Common myeloid progenitor, CD34-positive (primary cell): ENCODE data around the gene IQGAP3. TPM values are rescaled to one million over a fixed set of nuclear protein-coding genes. Genes with fewer than 3 reads are reported as not detected.

ENCODE experiments used
- CTCF ChIA-PET: fragments of 350-600 bp; sonication (Branson Sonifier 250); formaldehyde crosslinking; loops from one replicate; lab custom pipeline; 2021; ENCODE audit warnings: antibody characterized with exemption; lab: Charles Lee
- POLR2A ChIA-PET: fragments of 350-600 bp; sonication (Branson Sonifier 250); formaldehyde crosslinking; loops from one replicate; lab custom pipeline; 2021; ENCODE audit warnings: antibody characterized with exemption; lab: Charles Lee
- DNase-seq, 3 donors: peaks; one replicate each; pipeline versions ENCODE4 v3.0.0 to v3.0.0-alpha.2; 2013
- H3K27ac ChIP-seq, 2 experiments: 1 replicate in 1 of 2; 2 replicates in 1 of 2; pipeline ENCODE4 v1.7.0; 2013; ENCODE audit warnings: inconsistent platforms in 2 of 2, low read length in 2 of 2, mild to moderate bottlenecking in 2 of 2, low read depth in 1 of 2, moderate library complexity in 1 of 2; ENCODE audit not compliant: severe bottlenecking in 2 of 2, insufficient read depth in 1 of 2, poor library complexity in 1 of 2
- H3K27me3 ChIP-seq, 5 experiments: replicated peaks in 2 of 5; 1 replicate in 3 of 5; 2 replicates in 2 of 5; pipeline versions ENCODE4 v1.6.1 to v1.7.0; 2013; ENCODE audit warnings: low read length in 4 of 5, mild to moderate bottlenecking in 2 of 5, moderate library complexity in 2 of 5, inconsistent platforms in 1 of 5; ENCODE audit not compliant: insufficient read depth in 5 of 5, control insufficient read depth in 4 of 5
- H3K36me3 ChIP-seq, 4 experiments: 1 replicate in 2 of 4; 2 replicates in 2 of 4; pipeline versions ENCODE4 v1.6.1 to v1.7.0; 2013; ENCODE audit warnings: low read length in 3 of 4, control low read depth in 1 of 4, mild to moderate bottlenecking in 1 of 4; ENCODE audit not compliant: control insufficient read depth in 4 of 4, insufficient read depth in 4 of 4
- H3K4me1 ChIP-seq, 4 experiments: 1 replicate in 3 of 4; 2 replicates in 1 of 4; pipeline versions ENCODE4 v1.6.1 to v1.7.1; 2013; ENCODE audit warnings: low read length in 3 of 4, mild to moderate bottlenecking in 3 of 4, control low read depth in 1 of 4, inconsistent platforms in 1 of 4, moderate library complexity in 1 of 4; ENCODE audit not compliant: control insufficient read depth in 4 of 4, insufficient read depth in 4 of 4; ENCODE audit errors: control extremely low read depth in 1 of 4
- H3K4me3 ChIP-seq, 7 experiments: 1 replicate in 4 of 7; 2 replicates in 3 of 7; pipeline versions ENCODE4 v1.5.1 to v1.7.0; 2013; ENCODE audit warnings: mild to moderate bottlenecking in 7 of 7, low read length in 6 of 7, moderate library complexity in 6 of 7, inconsistent platforms in 2 of 7, low read depth in 2 of 7, control low read depth in 1 of 7; ENCODE audit not compliant: insufficient read depth in 4 of 7, control insufficient read depth in 1 of 7; ENCODE audit errors: extremely low read depth in 1 of 7
- H3K9me3 ChIP-seq, 5 experiments: 1 replicate in 4 of 5; 2 replicates in 1 of 5; pipeline versions ENCODE4 v1.6.1 to v1.7.1; 2013; ENCODE audit warnings: low read length in 4 of 5, mild to moderate bottlenecking in 2 of 5, inconsistent platforms in 1 of 5, low read depth in 1 of 5, moderate library complexity in 1 of 5; ENCODE audit not compliant: control insufficient read depth in 4 of 5, insufficient read depth in 2 of 5; ENCODE audit errors: control extremely low read depth in 1 of 5
- WGBS: methylation state at CpG from one replicate; pipeline ENCODE4 v1.1.5; 2013; ENCODE audit not compliant: insufficient coverage; 5-methylcytosine and 5-hydroxymethylcytosine counted together
- polyA plus RNA-seq: library from polyadenylated mRNA; unstranded; fragments of 120-200 nt; gene quantifications from one replicate; pipeline ENCODE4 v1.2.1, GENCODE V29; 2013

IQGAP3 gene, protein sequence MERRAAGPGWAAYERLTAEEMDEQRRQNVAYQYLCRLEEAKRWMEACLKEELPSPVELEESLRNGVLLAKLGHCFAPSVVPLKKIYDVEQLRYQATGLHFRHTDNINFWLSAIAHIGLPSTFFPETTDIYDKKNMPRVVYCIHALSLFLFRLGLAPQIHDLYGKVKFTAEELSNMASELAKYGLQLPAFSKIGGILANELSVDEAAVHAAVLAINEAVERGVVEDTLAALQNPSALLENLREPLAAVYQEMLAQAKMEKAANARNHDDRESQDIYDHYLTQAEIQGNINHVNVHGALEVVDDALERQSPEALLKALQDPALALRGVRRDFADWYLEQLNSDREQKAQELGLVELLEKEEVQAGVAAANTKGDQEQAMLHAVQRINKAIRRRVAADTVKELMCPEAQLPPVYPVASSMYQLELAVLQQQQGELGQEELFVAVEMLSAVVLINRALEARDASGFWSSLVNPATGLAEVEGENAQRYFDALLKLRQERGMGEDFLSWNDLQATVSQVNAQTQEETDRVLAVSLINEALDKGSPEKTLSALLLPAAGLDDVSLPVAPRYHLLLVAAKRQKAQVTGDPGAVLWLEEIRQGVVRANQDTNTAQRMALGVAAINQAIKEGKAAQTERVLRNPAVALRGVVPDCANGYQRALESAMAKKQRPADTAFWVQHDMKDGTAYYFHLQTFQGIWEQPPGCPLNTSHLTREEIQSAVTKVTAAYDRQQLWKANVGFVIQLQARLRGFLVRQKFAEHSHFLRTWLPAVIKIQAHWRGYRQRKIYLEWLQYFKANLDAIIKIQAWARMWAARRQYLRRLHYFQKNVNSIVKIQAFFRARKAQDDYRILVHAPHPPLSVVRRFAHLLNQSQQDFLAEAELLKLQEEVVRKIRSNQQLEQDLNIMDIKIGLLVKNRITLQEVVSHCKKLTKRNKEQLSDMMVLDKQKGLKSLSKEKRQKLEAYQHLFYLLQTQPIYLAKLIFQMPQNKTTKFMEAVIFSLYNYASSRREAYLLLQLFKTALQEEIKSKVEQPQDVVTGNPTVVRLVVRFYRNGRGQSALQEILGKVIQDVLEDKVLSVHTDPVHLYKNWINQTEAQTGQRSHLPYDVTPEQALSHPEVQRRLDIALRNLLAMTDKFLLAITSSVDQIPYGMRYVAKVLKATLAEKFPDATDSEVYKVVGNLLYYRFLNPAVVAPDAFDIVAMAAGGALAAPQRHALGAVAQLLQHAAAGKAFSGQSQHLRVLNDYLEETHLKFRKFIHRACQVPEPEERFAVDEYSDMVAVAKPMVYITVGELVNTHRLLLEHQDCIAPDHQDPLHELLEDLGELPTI (N-terminal part only)
- polyA plus RNA-seq, result 0.57 TPM

DNA sequence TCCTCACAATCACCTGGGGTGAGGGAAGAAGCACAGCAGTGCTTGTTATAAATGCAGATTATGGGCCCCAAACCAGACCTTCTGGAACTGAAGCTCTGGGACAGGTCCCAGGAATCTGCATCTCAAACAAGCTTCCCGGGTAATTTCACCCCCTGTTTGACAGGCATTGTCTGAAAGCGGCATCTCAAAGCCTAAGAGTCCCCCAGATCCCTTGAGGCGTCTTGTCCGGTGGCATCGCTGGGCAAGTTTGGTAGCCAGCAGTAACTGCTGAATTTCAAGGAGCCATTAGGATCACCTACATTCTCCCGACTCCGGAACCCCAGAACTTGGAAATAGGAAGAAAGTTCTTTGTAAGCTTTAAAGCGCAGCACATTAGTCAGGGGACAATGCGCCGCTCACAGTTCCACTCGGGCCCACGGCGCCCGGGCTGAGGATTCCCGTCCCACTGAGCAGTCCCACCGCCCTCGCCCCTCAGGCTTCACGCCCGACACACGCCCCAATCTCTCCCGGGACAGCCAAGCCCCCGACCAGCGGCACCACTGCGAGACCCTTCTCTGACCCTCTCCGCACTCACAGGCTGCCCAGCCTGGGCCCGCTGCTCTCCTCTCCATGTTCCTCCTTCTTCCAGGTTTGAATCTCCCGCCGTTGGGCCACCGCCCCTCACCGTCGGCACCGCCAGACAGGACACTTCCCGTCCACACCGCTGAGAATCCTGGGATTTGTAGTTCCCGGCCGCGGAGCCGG is at the start of gene IQGAP3:
TSS of gene IQGAP3 (minus strand) at position 647 of the 744 bp plus-strand sequence. CDS start at position 611, 36 bp downstream.
- peaks cover 11 to 23% (median 22%) of the 10 kb centered on the region in 4 experiments for H3K4me1 ChIP-seq
- no peaks in the 10 kb centered on the region for H3K9me3 ChIP-seq
- 1% methylated on average over 36 of the region's 38 CpGs for WGBS
- ChIA-PET CTCF (interaction anchor here (0.7 to 2.0 kb wide), 8 partner anchors 36 to 137 kb away, joined by 3 to 10 read pairs (median 4); no protein-coding TSS in a partner anchor), POLR2A (interaction anchor here (0.7 to 1.7 kb wide), 2 partner anchors 60 to 720 kb away, joined by 3 to 4 read pairs; no protein-coding TSS in a partner anchor)
- H3K4me3 ChIP-seq, result peak within 1 kb of the TSS; percentile 37 to 88 (median 71)
- peak; percentile 77 to 91 (median 87) for DNase-seq
- H3K36me3 ChIP-seq, result peaks cover 0 to 9% (median under 1%) of the 10 kb centered on the region in 4 experiments
- no peaks in the 10 kb centered on the region for H3K27me3 ChIP-seq
- no peak within 1 kb of the TSS for H3K27ac ChIP-seq

DNA sequence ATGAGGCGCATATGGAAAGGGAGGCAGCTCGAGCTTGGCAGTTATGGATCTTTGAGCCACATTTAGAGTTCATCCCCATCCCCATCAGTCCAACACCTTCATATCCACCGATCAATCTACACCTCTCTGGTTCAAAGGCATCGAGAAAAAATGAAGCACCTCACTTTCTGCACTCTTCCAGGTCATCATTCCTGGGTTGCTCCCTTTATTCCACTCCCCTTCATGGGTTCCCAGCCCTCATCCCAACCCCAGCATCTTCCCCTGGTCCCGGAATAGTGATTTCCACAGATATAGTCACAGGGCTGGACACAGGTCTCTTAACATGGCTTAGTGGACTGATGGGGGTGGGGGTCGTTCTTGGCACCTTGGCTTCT is 47.2 kb upstream of the IQGAP3 start:
- Histone ChIP-seq H3K36me3 (no peaks in the 10 kb centered on the region), H3K4me3 (no peak overlapping the region), H3K27me3 (peaks cover 4 to 55% (median 18%) of the 10 kb centered on the region in 5 experiments), H3K4me1 (peaks cover 0 to 18% (median 9%) of the 10 kb centered on the region in 4 experiments), H3K27ac (no peak overlapping the region), H3K9me3 (no peaks in the 10 kb centered on the region)
- no peak for DNase-seq
- WGBS, result 15% methylated on average over 3 of the region's 6 CpGs
- ChIA-PET CTCF (interaction anchor here (0.6 to 14.0 kb wide), 25 partner anchors 8 to 308 kb away, joined by 3 to 268 read pairs (median 4); partner anchors contain the start of gene GPATCH4), POLR2A (interaction anchor here (0.6 kb wide), 1 partner anchor 152 kb away, joined by 6 read pairs; no protein-coding TSS in a partner anchor)

DNA sequence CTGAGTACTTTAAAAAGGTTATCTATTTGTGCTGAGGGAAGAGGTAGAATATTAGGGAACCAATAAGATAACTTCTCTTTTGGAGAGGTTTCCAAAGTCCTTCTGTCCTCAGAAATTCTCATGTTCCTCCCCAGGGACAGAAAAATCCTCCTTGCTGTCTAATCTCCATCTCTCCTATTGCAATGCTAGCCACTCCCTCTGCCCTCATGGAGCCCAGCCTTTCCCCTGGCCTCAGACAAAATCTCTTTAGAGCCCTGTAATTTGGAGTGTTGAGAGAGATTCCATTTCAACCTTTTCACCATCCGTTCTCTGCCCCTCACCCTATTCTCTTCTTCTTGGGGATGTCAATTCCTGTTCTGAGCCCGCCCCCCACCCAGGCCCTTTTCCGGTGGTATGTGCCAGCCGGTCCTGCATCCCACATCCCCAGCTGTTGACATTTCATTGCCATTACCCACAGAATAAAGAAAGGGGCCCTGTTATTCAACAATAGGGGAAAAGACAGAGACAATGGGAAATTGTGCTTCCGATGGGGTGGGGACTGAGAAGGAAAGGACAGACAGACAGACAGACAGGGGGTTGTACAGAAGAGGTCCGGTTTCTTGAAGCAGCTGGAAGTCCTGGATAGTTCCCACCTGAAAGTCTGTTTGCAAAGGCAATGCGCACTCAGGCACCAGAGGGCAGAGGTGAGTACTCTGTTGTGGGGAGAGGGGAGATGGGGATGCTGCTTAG is 46.7 kb upstream of the IQGAP3 start, which contains the start of gene HAPLN2:
TSS of gene HAPLN2 (plus strand) at position 563 of the 729 bp plus-strand sequence. CDS start 4,076 bp downstream, outside the sequence.
- CTCF ChIA-PET, result interaction anchor here (0.6 to 14.0 kb wide), 21 partner anchors 9 to 309 kb away, joined by 3 to 268 read pairs (median 5); no protein-coding TSS in a partner anchor
- Histone ChIP-seq H3K27me3 (peaks cover 4 to 50% (median 18%) of the 10 kb centered on the region in 5 experiments), H3K27ac (no peak within 1 kb of the TSS), H3K36me3 (no peaks in the 10 kb centered on the region), H3K4me1 (peaks cover 0 to 13% (median 3%) of the 10 kb centered on the region in 4 experiments), H3K9me3 (no peaks in the 10 kb centered on the region), H3K4me3 (no peak within 1 kb of the TSS)
- DNase-seq, result peak; percentile 39 to 55 (median 46)
- POLR2A ChIA-PET, result interaction anchor here (0.6 kb wide), 2 partner anchors 44 to 151 kb away, joined by 6 to 7 read pairs; no protein-coding TSS in a partner anchor
- 0% methylated on average over 2 of the region's 7 CpGs for WGBS

DNA sequence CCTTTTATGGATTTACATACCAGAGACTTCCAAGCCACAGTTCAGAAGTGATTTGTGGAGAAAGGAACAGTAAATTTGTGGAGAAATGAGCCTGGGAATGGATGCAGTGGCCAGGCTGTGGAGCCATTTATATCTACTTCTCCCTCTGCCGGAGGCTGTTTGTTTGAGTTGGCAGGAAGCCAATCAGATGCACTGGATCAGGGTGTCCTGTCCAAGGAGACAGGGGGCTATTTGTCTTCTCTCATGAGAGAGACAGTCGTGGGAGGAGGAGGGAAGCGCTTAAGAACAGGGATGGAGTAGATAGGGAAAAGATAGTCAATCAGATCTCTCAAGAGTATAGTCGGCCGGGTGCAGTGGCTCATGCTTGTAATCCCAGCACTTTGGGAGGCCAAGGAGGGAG is 44.1 kb upstream of the IQGAP3 start:
- DNase-seq, result peak in 1 of 3 donors; percentile 34
- peaks cover 0 to 12% (median 3%) of the 10 kb centered on the region in 4 experiments for H3K4me1 ChIP-seq
- 14% methylated on average over 1 of the region's 5 CpGs for WGBS
- no peaks in the 10 kb centered on the region for H3K9me3 ChIP-seq
- POLR2A ChIA-PET, result no interaction called here
- peaks cover 4 to 31% (median 15%) of the 10 kb centered on the region in 5 experiments for H3K27me3 ChIP-seq
- no peak overlapping the region for H3K27ac ChIP-seq
- H3K36me3 ChIP-seq, result no peaks in the 10 kb centered on the region
- H3K4me3 ChIP-seq, result no peak overlapping the region
- CTCF ChIA-PET, result interaction anchor here (0.8 to 4.8 kb wide), 12 partner anchors 8 to 239 kb away, joined by 3 to 35 read pairs (median 4); no protein-coding TSS in a partner anchor

DNA sequence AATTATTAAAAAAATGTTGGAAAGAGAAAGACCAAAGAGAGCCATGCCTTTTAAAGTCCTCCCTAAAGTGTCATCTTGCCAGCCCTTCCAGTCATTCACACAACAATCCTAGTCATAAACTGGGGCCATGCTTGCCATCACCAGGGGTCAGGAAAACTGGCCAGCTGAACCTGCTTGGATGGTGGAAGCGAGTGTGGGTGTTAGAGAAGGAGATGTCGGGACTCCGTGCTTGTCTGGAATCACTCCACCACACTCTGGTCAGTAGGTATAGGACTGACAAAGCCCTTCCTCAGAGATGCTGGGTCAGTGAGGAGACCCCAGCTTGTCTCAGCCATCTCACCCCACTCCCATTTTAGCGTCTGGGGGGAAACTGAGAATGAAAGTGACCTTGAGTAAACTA is 43.6 kb upstream of the IQGAP3 start:
- Histone ChIP-seq H3K4me3 (no peak overlapping the region), H3K4me1 (peaks cover 0 to 12% (median 3%) of the 10 kb centered on the region in 4 experiments), H3K9me3 (no peaks in the 10 kb centered on the region), H3K27ac (no peak overlapping the region), H3K27me3 (peaks cover 4 to 27% (median 15%) of the 10 kb centered on the region in 5 experiments), H3K36me3 (no peaks in the 10 kb centered on the region)
- 83% methylated on average over 2 of the region's 4 CpGs for WGBS
- ChIA-PET CTCF (interaction anchor here (1.8 to 4.8 kb wide), 4 partner anchors 8 to 74 kb away, joined by 5 to 35 read pairs (median 14); no protein-coding TSS in a partner anchor), POLR2A (interaction anchor here (0.6 kb wide), 1 partner anchor 86 kb away, joined by 3 read pairs; no protein-coding TSS in a partner anchor)
- DNase-seq, result no peak
